Measurements from ENCODE around the gene HSD17B2.
"Not testable (repeated sequence)": the region's sequence is repeated elsewhere in the genome, so short reads cannot be mapped to it uniquely, and the experiment has no call there.

HSD17B2 gene

GRCh38 chr16:82081264-82081663, 46.2 kb downstream of the HSD17B2 start:
- DNase-seq (ENCODE audit: low read depth in 2 of 2) = no peak

- no peak for DNase-seq (ENCODE audit: low read depth in 2 of 2)
Observed at GRCh38 chr16:82082097-82082496, 47.0 kb downstream of the HSD17B2 start.

GRCh38 chr16:82082543-82083244, 47.6 kb downstream of the HSD17B2 start:
- DNase-seq (ENCODE audit: low read depth in 2 of 2) = no peak

- no peak for DNase-seq (ENCODE audit: low read depth in 2 of 2)
Observed at GRCh38 chr16:82083710-82084353, 48.8 kb downstream of the HSD17B2 start.

GRCh38 chr16:82085011-82085779, 50.1 kb downstream of the HSD17B2 start:
- no peak for DNase-seq (ENCODE audit: low read depth in 2 of 2)

- no peak for DNase-seq (ENCODE audit: low read depth in 2 of 2)
Observed at GRCh38 chr16:82088483-82088882, 53.4 kb downstream of the HSD17B2 start.

GRCh38 chr16:82091241-82091640, 56.2 kb downstream of the HSD17B2 start:
- DNase-seq (ENCODE audit: low read depth in 2 of 2) = no peak

- no peak for DNase-seq (ENCODE audit: low read depth in 2 of 2)
Observed at GRCh38 chr16:82092711-82093110, 57.7 kb downstream of the HSD17B2 start.

GRCh38 chr16:82093666-82094300, 58.7 kb downstream of the HSD17B2 start:
- DNase-seq (ENCODE audit: low read depth in 2 of 2) = no peak

- no peak for DNase-seq (ENCODE audit: low read depth in 2 of 2)
Observed at GRCh38 chr16:82094942-82095540, 60.0 kb downstream of the HSD17B2 start.

- no peak for DNase-seq (ENCODE audit: low read depth in 2 of 2)
Observed at GRCh38 chr16:82096641-82097040, 61.6 kb downstream of the HSD17B2 start.

- DNase-seq (ENCODE audit: low read depth in 2 of 2) = no peak
Observed at GRCh38 chr16:82105107-82105506, 70.1 kb downstream of the HSD17B2 start.

- no peak for DNase-seq (ENCODE audit: low read depth in 2 of 2)
Observed at GRCh38 chr16:82108100-82108499, 73.0 kb downstream of the HSD17B2 start.

GRCh38 chr16:82108774-82109173, 73.7 kb downstream of the HSD17B2 start:
- DNase-seq (ENCODE audit: low read depth in 2 of 2) = no peak

GRCh38 chr16:82109266-82109665, 74.2 kb downstream of the HSD17B2 start:
- DNase-seq (ENCODE audit: low read depth in 2 of 2) = not testable (repeated sequence)

- DNase-seq (ENCODE audit: low read depth in 2 of 2) = no peak
Observed at GRCh38 chr16:82111944-82112343, 76.9 kb downstream of the HSD17B2 start.

- DNase-seq (ENCODE audit: low read depth in 2 of 2) = no peak
Observed at GRCh38 chr16:82113741-82114140, 78.7 kb downstream of the HSD17B2 start.

- no peak for DNase-seq (ENCODE audit: low read depth in 2 of 2)
Observed at GRCh38 chr16:82116535-82116934, 81.5 kb downstream of the HSD17B2 start.

- DNase-seq (ENCODE audit: low read depth in 2 of 2) = no peak
Observed at GRCh38 chr16:82118749-82119148, 83.7 kb downstream of the HSD17B2 start.

GRCh38 chr16:82119405-82119804, 84.4 kb downstream of the HSD17B2 start:
- no peak for DNase-seq (ENCODE audit: low read depth in 2 of 2)

GRCh38 chr16:82124651-82125050, 89.6 kb downstream of the HSD17B2 start:
- no peak for DNase-seq (ENCODE audit: low read depth in 2 of 2)

- no peak for DNase-seq (ENCODE audit: low read depth in 2 of 2)
Observed at GRCh38 chr16:82129881-82130280, 94.8 kb downstream of the HSD17B2 start.

Data from stimulated activated CD4-positive, alpha-beta T cell treated with anti-CD3 and anti-CD28 coated beads, Interleukin-1b, Interleukin-23, amount 100 ng/mL, for 4 hours (primary cell).